ENCODE results near the gene ORM1.
"Not testable (repeated sequence)": the region's sequence is repeated elsewhere in the genome, so short reads cannot be mapped to it uniquely, and the experiment has no call there.

Gene ORM1

GRCh38 chr9:114308361-114308950, 14.4 kb upstream of the ORM1 start:
- DNase-seq (ENCODE audit: low read depth in 2 of 2), result no peak

GRCh38 chr9:114309096-114309495, 13.8 kb upstream of the ORM1 start:
- no peak for DNase-seq (ENCODE audit: low read depth in 2 of 2)

- no peak for DNase-seq (ENCODE audit: low read depth in 2 of 2)
Observed at GRCh38 chr9:114310471-114311450, 12.1 kb upstream of the ORM1 start.

DNA sequence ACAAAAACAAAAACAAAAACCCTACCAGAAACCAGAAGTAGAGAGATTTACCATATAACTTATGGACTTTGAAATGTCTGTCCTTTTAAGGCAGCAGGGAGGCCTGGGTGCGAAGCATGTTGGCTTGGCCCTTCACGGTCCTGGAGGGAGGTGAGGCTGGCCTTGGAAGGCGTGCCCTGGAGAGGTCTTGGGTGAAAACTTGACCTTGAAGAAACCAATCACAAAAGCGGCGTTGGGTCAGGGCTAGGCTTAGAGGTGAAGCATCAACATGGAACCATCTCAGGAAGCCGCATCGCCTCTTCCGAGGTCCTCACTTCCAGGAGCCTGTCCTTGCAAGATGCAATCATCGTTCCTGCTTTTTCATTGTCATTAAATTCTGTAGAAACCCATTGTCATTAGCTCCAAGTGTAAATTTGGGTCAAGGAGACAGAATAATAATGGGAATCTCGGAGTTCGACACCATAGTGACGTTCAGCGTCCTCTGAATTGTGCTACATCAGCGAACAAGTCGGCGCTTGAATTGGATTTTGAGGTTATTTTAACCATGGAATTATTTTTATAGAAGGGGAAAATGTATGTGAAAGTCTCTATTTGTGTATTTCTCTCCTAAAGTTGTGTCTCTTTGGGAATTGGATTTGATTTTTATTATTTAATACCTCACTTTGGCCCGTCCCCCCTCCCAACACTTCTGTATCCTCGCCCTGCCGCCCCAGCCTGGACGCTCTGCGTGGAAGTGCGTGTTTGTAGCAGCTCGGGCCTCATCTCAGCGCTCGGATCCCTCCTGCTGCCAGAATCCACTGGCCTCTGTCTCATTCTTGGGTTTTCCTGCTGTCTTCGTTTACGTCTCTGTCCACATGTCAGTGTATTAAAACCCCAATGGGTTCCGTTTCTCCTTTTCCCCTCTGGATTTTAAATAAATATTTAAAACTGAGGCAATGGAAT, 11.1 kb upstream of the ORM1 start:
- no peak for DNase-seq (ENCODE audit: low read depth in 2 of 2)

DNA sequence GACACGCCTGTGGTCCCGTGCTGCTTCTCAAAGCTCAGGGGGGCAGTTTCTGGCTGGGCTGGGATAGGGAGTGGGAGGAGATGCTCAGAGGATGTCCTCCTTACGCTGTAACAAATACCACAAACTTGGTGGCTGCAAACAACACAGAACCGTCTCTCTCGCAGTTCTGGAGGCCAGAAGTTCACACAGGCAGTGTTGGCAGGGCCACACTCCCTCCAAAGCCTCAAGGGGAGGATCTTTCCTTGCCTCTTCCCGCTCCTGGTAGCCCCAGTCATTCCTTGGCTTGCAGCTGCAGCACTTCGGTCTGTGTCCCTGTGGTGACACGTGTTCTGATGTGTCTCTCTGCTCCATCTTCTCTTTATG, 10.4 kb upstream of the ORM1 start:
- no peak for DNase-seq (ENCODE audit: low read depth in 2 of 2)

DNA sequence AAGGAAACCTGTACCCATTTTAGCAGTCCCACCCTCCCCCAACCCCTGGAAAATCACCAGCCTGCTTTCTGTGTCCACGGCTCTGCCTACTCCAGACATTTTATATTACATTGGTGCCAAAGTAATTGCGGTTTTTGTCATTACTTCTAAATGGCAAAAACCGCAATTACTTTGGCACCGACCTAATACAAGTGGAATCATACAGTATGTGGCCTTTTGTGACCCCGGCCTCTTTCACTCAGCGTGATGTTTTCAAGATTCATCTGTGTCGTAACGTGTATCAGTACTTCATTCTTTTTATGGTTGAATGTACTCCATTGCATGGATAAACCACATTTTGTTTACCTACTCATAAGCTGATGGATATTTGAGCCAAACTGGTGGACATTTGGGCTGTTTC, 9.7 kb upstream of the ORM1 start:
- no peak for DNase-seq (ENCODE audit: low read depth in 2 of 2)

- DNase-seq (ENCODE audit: low read depth in 2 of 2), result no peak
Observed at GRCh38 chr9:114314256-114314867, 8.5 kb upstream of the ORM1 start.

GRCh38 chr9:114314881-114315722, 7.8 kb upstream of the ORM1 start:
- DNase-seq (ENCODE audit: low read depth in 2 of 2), result no peak

DNA sequence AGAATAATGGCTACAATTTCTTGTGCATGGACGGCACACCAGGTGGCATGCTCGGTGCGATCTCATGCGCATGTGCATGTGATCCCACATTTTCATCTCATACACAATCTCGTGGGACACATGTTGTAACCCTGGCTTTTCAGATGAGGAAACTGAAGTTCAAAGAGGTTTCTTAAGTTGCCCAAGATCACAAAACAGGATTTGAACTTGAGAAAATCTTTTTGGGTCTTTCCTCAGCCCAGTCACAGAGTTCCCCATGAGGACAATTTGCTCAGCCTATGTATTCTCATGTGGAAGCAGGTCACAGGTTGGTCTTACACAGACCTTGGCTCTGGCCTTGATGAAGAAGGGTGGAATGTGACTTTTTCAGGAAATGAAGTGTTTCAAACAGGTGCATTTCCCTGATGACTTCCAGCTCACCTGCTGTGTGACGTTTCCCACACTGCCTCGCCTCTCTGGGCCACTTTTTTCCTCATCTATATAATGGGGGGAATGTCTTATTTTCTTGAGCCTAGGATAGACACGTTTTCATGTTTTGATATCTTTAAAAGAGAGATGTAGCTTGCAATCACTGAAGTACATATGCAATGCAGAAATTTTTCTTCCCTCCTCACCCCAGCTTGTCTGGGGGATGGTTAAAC, 7.1 kb upstream of the ORM1 start:
- DNase-seq (ENCODE audit: low read depth in 2 of 2), result no peak

- no peak for DNase-seq (ENCODE audit: low read depth in 2 of 2)
Observed at GRCh38 chr9:114316605-114317230, 6.2 kb upstream of the ORM1 start.

GRCh38 chr9:114317665-114318357, 5.1 kb upstream of the ORM1 start:
- DNase-seq (ENCODE audit: low read depth in 2 of 2), result no peak

DNA sequence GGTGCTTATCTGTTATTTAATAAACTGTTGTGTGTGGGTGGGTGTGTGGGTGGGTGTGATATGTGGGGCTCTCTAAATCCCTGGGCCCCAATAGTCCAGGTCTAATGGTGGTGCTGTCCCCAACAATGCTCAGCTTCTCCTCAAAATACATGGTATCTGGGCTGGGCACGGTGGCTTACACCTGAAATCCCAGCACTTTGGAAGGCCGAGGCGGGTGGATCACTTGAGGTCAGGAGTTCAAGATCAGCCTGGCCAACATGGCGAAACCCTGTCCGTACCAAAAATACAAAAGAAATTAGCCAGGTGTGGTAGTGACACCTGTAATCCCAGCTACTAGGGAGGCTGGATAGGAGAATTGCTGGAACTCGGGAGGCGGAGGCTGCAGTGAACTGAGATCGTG, 4.5 kb upstream of the ORM1 start:
- no peak for DNase-seq (ENCODE audit: low read depth in 2 of 2)

DNA sequence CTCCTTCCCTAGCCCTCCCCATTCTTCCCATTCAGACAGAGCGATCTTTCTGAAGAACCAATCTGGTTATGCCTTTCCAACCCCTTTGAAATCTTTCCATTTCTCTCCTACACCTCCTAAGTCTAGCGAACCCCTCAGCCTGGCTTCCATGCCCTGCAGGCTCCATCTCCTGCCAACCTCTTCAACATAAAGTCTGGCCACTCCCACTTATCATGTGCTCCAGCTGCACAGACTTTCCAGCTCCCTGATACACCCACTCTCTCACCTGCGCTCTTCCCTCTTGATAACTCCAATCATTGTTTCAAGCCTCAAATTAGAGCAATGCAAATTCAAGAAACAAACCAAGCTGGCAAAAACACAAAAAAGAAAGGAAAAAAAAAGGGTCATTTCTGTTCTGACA, 3.8 kb upstream of the ORM1 start:
- no peak for DNase-seq (ENCODE audit: low read depth in 2 of 2)

DNA sequence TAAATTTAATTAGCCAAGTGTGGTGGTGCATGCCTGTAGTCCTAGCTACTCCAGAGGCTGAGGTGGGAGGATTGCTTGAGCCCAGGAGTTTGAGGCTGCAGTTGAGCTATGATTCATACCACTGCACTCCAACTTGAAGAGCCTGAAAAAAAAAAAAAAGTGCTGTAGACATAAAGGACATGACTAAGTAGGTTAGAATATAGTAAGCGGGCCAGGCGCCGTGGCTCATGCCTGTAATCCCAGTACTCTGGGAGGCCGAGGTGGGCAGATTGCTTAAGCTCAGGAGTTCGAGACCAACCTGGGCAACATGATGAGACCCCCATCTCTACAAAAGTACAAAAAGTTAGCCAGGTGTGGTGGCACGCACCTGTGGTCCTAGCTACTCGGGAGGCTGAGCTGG, 2.2 kb upstream of the ORM1 start:
- DNase-seq (ENCODE audit: low read depth in 2 of 2), result not testable (repeated sequence)

GRCh38 chr9:114321759-114322158, 1.1 kb upstream of the ORM1 start:
- DNase-seq (ENCODE audit: low read depth in 2 of 2), result peak; percentile 16 to 35

DNA sequence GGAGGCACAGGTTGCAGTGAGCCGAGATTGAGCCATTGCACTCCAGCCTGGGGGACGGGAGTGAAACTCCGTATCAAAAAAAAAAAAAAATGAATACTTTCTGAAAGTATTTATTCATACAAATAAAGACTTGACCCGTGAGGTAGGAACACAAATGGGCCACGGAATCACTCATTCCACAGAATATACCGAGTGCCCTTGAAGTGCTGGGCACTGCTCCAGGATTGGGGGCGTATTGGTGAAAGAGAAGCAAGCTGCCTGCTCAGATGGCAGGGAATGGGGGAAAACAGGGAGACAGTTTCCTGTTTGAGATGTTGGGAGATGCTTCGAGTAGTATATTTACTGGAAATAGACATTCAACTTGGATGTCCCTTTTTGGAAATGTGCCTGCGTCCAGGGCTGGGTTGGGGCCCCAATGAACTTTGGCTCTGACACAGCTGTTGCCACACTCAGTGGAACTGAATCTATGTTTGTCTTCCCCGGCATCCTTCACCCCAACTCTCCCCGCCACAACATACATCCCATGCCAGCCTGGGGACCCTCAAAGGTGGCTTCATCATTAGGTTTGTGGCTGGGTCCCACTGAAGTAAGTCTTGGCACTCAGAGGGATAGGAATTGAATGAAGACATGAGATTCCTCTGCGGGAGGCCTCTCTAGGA, 609 bp upstream of the ORM1 start:
- not testable (repeated sequence) for DNase-seq (ENCODE audit: low read depth in 2 of 2)

DNA sequence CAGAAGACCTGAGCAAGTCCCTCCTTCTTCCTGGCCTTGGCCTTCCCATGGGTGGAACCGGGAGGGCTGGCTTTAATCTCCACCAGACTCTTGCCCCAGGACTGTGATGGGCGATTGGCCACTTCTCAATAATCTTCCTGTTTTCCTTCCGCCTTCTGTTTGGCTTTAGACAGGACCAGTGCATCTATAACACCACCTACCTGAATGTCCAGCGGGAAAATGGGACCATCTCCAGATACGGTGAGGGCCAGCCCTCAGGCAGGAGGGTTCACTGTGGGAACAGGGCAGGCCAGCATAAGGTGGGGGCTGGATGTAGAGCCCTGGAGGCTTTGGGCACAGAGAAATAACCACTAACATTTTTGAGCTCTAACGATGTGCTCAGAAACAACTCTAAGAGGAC, 951 bp downstream of the ORM1 start:
- not testable (repeated sequence) for DNase-seq (ENCODE audit: low read depth in 2 of 2)

DNA sequence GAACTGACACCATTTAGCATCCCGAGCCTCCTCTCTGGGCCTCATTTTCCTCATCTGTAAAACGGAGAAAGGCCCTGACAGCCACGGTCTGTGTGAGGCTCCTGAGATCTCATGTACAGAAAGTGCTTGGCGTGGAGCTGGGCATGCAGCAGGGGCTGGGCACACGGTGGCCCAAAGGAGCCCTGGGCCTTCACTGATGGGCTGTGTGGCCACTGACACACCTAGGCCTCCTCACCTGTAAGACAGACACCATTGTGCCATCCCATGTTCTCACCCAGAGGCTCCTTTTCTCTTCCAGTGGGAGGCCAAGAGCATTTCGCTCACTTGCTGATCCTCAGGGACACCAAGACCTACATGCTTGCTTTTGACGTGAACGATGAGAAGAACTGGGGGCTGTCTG, 1.6 kb downstream of the ORM1 start:
- DNase-seq (ENCODE audit: low read depth in 2 of 2), result no peak

DNA sequence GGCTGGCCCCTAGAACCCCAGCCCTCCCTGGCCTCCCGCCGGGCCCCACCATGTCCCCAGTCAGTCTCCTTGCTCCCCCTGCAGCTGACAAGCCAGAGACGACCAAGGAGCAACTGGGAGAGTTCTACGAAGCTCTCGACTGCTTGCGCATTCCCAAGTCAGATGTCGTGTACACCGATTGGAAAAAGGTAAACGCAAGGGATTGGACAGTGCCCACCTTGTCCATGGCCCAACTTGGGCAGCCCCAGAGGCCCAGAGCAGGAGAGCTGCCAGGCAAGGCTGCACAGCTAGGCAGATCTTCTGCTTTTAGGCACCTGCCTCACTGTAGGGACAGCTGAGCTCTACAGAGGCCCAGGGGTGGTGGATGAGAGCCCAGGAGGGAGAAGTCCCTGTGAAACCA, 2.1 kb downstream of the ORM1 start:
- not testable (repeated sequence) for DNase-seq (ENCODE audit: low read depth in 2 of 2)

Data from stimulated activated CD4-positive, alpha-beta T cell treated with anti-CD3 and anti-CD28 coated beads, Interleukin-15, amount 100 ng/mL, for 48 hours (primary cell).